GM21367 (cell line): ENCODE results near the gene PLPP4.
A peak's percentile ranks its signal among the peaks of the same experiment; 100 is the strongest.

Experiments
- ATAC-seq: cut with Tn5 transposase; IDR thresholded peaks from one replicate; pipeline ENCODE4 v1.9.1; 2021; ENCODE audit not compliant: unreplicated experiment

The PLPP4 gene

GRCh38 chr10:120456143-120456625 is 843 bp upstream of the PLPP4 start:
- no peak for ATAC-seq

DNA sequence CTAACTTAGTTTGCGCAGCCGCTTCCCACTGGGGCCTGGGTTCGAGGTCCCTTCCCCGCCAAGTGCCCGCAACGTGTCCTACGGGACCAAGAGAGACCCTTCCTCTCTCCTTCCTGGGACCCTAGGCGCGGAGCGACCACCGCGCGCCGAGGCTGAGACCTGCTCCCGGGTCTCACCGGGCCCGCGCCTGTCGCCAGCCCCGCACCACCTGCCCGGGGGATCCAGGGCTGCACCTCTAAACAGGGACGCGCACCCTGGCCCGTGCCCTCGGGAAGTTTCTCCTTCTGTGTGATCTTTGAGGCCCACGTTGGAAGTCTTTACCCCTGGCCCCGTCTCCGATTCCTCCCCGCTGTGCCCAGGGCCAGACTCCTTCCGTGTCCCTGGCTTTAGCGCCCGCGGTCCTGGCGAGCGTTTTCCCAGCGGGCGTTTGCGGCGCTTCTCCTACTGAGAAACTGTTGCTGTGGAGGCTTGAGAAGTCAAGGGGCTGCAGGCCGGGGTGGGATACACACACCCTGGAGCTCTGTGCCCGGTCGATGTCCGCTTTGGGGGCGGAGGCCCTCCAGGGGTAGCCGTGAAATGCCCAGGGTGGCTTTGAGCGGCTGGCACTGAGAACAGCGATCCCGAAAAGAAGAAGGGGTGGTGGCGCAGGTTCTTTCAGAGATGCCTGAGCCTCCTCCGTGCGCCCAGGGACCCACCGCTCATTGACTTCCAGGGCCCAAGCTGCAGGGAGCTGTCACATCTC is 575 bp downstream of the PLPP4 start:
- no peak for ATAC-seq

DNA sequence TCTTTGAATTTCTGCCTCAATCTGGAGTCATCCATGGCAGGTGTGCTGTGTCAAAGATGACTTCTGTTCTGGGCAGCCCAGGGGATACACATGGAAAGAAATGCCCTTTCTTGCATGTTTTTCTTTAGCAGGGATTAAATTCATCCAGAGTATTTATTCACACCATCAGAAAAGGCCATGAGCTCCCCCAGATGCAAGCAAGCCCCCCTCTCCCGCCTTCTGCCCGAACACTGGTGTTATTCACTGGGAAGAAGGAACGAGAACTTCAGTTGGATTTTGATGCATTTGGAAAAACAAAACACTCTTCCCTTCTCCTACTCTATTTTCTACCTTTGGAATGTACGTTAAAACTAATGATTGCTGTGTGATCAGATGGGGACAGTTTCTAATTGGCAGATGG is 1.4 kb downstream of the PLPP4 start:
- no peak for ATAC-seq

DNA sequence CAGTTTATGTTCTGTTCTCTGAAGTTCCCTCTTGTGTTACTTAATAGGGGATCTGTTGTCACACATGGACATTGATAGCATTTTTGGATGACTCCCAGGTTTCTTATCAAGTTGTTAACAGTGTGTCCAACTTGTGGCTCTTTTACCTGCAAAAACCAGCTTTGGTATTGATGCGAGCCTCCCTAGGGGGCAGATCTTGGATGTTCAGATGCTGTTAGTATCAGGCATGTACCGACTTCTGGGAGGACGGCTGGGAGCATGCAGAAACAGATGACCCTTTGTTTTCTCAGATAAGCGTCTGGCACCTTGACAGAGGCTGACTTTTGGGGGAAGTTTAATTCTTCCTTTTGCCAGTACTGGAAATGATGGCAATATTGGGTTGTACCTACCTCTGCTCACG is 2.2 kb downstream of the PLPP4 start:
- no peak for ATAC-seq

GRCh38 chr10:120460186-120460585 is 3.2 kb downstream of the PLPP4 start:
- no peak for ATAC-seq

DNA sequence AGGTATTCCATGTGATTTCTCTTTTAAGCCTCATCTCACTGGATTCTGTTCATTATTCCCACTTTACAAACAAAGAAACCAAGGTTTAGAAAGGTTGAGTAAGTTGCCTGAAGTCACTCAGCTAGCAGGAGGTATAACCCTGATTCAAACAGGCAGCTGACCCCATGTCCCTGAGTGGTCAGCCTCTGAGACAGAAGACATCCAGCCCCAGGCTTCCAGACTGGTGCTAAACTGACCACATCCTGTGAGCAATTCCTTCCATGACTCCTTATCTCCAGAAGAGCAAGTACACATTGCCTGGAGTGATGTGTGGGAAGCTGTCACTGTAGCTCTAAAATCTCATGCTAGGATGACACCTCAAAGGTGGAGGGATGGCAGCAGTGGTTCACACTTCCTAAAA is 3.7 kb downstream of the PLPP4 start:
- ATAC-seq: no peak

DNA sequence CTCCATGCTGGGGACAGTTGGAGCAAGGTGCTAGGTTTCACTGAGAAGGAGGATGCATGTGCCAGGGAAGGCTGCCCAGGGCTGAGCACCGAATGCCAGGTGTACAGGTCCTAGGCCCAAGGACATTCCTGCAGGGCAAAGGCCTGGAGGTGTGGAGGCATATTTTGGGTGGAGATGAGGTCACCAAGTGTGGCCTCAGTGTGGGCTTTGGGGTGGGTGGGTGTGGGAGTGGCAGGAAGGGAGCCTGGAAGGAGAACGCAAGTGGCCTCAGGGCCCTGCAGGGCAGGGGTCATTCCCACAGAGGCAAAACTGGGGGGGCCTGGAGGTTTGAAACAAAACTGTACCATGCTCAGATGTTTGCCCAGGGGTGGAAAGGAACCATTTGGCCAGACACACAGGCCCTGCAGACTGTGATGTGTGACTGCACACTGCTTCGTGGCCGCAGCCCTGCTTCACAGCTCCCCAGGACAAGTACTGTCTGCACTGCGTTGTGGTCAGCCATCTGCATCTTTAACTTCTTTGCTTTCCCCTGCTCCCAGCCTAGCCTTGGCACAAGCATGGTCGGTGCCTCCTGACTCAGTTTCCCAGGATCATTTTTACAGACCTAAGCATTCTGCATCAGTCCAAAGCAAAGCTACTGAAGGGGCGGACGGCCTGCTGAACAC is 5.1 kb downstream of the PLPP4 start:
- ATAC-seq: no peak

DNA sequence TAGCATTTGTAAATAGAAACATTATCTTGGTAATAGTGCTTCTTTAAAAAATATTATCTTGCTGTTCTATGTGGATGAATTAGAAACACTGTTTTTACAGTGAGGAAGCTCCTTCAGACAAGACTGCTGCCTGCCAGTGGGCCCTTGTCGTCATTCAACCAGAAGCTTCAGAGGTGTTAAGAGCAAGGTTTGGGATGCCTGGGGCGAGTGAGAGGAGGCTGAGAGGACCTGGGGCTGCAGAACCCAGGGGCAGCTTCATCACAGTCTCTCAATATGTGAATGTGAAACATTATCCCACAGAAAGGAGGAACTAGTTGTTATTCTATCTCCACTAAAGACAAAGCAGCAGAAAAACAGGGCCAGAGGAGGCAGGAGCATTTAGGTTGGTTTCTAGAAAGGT is 8.1 kb downstream of the PLPP4 start:
- ATAC-seq: no peak

DNA sequence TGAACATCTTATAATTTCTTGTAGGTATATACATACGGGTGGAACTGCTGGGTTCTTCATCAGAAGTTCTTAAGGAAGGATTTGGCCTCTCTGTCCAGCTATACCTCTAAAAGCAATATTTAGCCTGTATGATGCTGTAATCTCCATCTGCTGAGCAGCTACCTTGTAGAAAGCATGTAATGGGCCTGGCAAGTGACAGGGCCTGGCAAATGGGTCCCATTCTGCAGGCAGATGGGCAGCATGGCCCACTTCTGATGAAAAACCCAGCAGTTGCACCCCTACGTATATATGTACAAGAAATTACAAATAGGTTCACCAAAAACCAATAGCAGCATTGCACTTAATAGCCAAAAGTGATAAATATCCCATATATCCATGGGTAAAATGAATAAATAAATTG is 9.0 kb downstream of the PLPP4 start:
- ATAC-seq: no peak

DNA sequence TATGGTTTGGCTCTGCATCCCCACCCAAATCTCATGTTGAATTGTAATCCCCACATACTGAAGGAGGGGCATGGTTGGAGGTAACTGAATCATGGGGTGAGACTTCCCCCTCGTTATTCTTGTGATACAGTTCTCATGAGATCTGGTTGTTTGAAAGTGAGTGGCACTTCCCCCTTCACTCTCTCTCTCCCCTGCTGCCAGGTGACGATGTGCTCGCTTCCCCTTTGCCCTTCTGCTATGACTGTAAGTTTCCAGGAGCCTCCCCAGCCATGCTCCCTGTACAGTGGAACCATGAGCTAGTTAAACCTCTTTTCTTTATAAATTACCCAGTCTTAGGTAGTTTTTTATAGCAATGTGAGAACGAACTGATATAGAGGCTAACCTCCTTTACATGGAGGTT is 16.6 kb downstream of the PLPP4 start:
- peak; percentile 81 for ATAC-seq

GRCh38 chr10:120474956-120475355 is 17.9 kb downstream of the PLPP4 start:
- ATAC-seq: no peak

DNA sequence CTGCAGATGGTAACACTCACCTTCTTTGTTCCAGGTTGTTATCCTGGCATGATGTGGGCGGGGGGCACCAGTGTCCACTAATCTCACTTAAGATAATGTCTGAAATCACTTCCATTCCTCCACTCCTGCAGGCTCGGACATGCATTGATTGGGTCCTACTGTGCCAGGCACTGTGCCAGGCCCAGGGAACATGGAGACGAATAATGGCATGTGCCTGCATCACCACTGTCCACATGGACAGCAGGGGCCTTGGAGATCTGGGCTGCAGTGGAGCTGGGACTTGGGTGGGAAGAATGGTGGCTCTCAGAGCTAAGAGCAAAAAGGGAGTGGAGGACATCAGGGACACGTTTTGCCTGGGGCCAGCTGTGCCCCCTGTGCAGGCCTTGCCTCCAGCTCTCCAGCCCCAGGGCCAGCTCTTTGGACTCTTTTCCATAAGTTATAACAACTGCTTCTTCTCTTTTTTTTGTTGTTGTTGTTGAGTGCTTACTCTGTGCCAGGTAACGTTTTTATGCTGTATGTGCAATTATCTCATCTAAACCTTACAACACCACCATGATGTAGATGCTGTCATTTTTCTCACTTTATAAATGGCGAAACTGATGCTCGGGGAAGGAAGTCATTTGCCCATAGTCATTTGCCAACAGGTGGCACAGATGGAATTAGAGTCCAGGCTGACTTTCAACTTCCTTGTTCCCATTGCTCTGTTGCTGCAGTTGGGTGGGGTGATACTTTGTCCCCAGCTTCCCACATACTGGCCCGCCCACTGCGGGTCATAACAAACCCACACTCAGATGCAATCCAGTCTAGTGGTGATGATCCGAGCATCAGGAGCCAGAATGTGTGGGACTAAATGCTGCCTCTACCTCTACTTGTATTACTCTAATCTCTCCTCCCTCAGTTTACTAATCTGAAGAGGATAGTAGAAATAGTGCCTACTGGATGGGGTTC is 19.1 kb downstream of the PLPP4 start:
- no peak for ATAC-seq

DNA sequence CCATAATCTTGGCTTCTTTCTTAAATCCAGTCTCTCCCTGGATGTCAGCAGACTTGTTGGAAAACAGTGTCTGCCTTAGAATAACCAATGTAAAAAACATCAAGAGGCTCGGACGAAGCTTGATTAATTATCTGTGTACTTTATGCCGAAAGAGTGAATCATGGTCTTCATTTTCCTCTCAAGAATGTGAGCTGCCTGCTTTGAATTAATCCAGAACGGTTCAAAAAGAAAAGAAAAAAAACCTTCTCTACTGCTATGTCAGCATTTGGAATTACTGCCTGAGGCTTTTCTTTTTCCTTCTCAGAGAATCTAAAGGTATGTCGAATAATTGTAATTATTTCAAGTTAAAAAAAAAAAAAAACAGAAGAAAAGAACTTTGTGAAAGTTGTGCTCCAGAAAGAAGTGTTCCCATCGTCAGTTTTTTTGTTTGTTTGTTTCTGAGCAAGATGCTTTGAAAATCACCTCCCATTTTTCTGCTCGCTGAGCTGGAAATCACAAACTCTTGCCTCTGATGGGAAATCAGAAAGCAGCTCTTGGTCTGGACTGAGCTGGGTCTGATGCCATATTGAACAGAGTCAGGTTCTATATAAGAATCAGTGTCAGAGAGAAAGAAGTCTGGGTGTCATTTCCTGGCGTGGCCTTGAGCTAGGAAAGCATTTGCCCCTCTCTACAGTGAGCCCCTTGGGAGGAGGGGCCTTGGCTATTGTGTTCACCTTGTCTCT is 20.2 kb downstream of the PLPP4 start:
- ATAC-seq: no peak

GRCh38 chr10:120477743-120478141 is 20.7 kb downstream of the PLPP4 start:
- ATAC-seq: no peak

DNA sequence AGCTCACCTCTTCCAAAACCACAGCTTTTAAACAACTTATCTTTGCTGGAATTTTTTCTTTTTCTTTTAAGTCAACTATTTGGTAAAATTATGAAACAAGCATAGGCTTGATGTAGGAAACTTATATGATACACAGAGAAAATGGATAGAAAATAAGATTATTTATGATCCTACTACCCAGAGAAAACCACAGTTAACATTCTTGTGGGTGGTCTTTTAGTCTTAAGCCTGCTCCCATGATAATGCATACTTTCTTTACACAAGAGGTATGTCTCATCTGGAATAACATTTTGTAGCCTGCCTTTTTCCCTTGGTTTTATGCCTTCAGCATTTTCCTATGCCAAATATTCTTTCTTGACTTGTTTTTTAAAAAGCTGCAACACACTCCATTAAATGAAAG is 21.4 kb downstream of the PLPP4 start:
- no peak for ATAC-seq

GRCh38 chr10:120479506-120479905 is 22.5 kb downstream of the PLPP4 start:
- ATAC-seq: no peak

DNA sequence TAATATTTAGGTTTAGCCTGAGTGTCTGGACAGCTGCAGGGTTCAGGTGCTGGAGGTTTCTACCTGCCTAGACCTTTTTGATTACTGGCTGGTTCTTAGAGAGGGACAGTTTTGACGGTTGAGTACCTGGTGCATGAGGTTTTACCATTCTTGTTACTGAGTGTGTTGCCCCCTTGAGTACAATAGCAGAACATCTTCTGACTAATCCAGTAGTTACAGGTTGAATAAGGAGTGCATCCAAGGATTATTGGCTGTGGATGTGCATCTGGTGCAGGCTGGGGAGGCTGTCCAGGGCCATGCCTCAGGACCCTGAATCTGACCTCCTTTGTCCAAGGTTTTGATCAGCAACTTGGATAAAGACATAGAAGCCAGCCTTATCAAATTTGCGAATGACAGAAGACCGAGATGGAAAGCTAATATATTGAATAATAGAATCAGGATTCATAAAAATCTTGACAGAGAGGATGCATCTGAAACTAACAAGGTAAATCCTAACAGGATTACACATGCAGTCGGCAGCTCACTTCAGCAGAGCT is 23.1 kb downstream of the PLPP4 start:
- ATAC-seq: no peak

DNA sequence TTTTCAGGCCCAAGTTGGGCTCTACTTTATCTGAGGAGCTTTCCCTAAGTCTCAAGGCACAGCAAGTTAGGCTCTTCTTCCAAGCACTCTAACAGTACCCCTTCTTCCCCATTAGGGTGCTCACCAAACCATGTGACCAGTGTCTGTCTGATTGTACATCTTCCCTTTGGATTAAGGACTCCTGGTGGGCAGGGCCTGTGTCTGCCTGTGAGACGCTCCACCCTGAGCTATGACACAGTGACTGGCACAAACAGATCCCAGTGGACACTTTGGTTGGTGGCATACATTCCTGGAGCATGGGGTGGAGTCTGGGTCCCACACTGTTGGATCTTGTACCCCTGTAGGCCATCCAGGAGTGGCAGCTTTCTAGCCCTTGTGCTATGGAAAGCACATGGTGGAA is 23.8 kb downstream of the PLPP4 start:
- ATAC-seq: no peak

GRCh38 chr10:120483006-120483405 is 26.0 kb downstream of the PLPP4 start:
- ATAC-seq: no peak

- no peak for ATAC-seq
Measured at GRCh38 chr10:120483651-120484301, 26.7 kb downstream of the PLPP4 start.
